ENCODE data around the gene ZMIZ1. TPM values are rescaled to one million over a fixed set of nuclear protein-coding genes. Genes with fewer than 3 reads are reported as not detected.

The ZMIZ1 gene
- total RNA-seq, 2 donors from 2014 or later, result 27.2 to 42.2 TPM

DNA sequence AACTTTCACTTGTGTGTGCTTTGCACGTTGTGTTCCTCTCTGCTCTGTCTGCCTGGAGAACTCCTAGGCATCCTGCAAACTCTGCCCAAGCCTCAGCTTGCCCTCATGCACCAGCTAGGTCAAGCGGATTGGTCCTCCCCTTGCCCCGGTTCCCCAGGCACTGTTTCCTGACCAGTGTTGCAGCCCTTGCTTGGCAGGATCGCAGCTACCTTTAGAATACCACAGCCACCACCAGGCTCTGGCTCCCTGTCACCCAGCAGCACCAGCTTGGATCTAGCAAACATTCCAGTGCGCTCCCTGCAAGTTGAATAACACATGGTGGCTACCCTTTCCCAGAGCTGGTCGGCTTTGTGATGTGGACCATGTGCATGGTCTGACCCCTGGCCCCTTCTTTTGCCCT is 19.0 kb downstream of the ZMIZ1 start:
- Histone ChIP-seq H3K36me3 (replicated peaks in 1 of 2; ENCODE audit: insufficient read depth in 1 of 2, low read depth in 2 of 2) (no peaks in the 10 kb centered on the region), H3K9me3 (no peaks in the 10 kb centered on the region), H3K4me1 (peaks cover 84% of the 10 kb centered on the region), H3K4me3 (no peak overlapping the region), H3K27me3 (no peaks in the 10 kb centered on the region), H3K27ac (peak overlapping the region; percentile 58 to 71 (median 60))
- intact Hi-C loops (cut with DNase I), result no loop called here
- DNase-seq (no peak), ATAC-seq (no peak)
- 28 to 30% methylated on average over 6 of the region's 6 CpGs for WGBS, 2 donors
- no peak for TF ChIP-seq POLR2A (IDR thresholded peaks at IDR 0.05)
- TF ChIP-seq, protein P1, sequence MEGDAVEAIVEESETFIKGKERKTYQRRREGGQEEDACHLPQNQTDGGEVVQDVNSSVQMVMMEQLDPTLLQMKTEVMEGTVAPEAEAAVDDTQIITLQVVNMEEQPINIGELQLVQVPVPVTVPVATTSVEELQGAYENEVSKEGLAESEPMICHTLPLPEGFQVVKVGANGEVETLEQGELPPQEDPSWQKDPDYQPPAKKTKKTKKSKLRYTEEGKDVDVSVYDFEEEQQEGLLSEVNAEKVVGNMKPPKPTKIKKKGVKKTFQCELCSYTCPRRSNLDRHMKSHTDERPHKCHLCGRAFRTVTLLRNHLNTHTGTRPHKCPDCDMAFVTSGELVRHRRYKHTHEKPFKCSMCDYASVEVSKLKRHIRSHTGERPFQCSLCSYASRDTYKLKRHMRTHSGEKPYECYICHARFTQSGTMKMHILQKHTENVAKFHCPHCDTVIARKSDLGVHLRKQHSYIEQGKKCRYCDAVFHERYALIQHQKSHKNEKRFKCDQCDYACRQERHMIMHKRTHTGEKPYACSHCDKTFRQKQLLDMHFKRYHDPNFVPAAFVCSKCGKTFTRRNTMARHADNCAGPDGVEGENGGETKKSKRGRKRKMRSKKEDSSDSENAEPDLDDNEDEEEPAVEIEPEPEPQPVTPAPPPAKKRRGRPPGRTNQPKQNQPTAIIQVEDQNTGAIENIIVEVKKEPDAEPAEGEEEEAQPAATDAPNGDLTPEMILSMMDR (IDR thresholded peaks at IDR 0.05), result no peak

DNA sequence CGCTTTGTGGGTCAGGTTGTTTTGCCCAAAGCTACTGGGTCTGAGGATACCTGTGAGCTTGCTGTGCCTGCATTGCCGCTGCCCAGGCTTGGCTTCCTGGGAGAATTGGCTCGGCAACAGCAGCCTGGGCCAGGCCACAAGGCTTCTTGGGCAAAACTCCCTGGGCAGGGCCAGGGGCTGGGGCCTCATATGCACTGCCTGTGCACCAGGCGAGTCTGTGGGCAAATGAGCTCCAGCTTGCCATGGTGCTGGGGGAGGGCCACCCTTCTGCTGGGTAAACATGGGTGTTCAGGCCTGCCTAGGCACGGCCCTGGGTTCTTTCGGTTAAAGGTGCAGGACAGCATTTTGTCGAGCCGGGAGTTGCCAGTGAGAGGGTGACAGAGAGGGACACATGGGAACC is 19.4 kb downstream of the ZMIZ1 start:
- intact Hi-C loops (cut with DNase I), result no loop called here
- Histone ChIP-seq H3K4me1 (peaks cover 81% of the 10 kb centered on the region), H3K4me3 (no peak overlapping the region), H3K27ac (peak overlapping the region; percentile 58 to 71 (median 60)), H3K27me3 (no peaks in the 10 kb centered on the region), H3K36me3 (replicated peaks in 1 of 2; ENCODE audit: insufficient read depth in 1 of 2, low read depth in 2 of 2) (no peaks in the 10 kb centered on the region), H3K9me3 (no peaks in the 10 kb centered on the region)
- TF ChIP-seq, protein P1 (IDR thresholded peaks at IDR 0.05), result peak in 1 of 7 experiments; percentile 5
- TF ChIP-seq POLR2A (IDR thresholded peaks at IDR 0.05), result peak in 2 of 3 donors; percentile 32
- WGBS, 2 donors, result 16 to 24% methylated on average over 5 to 8 of the region's 8 CpGs
- ATAC-seq (peak; percentile 46), DNase-seq (peak; percentile 64 to 91 (median 84))

DNA sequence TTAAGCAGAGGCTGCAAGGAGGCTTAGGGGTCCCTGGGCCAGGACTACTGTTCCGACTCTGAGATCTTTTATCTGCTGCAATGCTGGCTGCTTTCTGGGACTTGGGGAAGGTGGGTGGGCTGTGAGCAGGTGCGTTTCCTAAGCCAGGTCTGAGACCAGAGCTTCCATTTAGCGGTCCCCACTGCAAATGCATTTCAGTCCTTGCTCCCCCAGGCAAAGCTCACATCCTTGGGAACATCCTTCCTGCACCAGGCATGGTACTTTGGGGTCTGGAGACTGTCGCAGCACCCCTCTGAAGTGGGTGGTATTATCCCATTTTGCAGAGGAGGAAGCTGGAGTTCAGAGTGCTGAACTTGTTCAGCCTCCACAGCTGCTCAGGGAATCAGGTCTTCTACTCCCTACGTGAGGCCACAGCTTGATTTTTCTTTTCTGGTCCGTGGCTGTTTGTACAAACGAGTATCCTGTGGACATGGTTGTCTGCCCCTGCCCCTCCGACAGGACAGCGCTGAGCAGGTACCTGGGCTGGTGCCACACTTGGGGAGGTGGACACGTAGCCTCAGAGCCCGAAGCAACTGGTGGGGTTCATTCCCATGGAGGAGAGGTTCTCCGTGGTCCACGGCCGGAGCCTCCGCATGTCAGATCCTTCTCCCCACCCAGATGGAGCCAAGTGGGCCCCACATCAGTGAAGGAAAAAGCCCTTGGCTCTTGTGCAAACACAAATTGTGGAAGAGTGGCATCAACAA is 20.0 kb downstream of the ZMIZ1 start:
- H3K27me3 ChIP-seq, result no peaks in the 10 kb centered on the region
- DNase-seq (no peak), ATAC-seq (no peak)
- 75 to 85% methylated on average over 4 to 15 of the region's 15 CpGs for WGBS, 2 donors
- intact Hi-C loops (cut with DNase I), result no loop called here
- H3K4me1 ChIP-seq, result peaks cover 81% of the 10 kb centered on the region
- no peak for TF ChIP-seq POLR2A (IDR thresholded peaks at IDR 0.05)
- TF ChIP-seq, protein P1 (IDR thresholded peaks at IDR 0.05), result no peak
- H3K9me3 ChIP-seq, result no peaks in the 10 kb centered on the region
- H3K36me3 ChIP-seq (replicated peaks in 1 of 2; ENCODE audit: insufficient read depth in 1 of 2, low read depth in 2 of 2), result no peaks in the 10 kb centered on the region
- no peak overlapping the region for H3K4me3 ChIP-seq
- H3K27ac ChIP-seq, result peak overlapping the region; percentile 12 to 61 (median 59)

DNA sequence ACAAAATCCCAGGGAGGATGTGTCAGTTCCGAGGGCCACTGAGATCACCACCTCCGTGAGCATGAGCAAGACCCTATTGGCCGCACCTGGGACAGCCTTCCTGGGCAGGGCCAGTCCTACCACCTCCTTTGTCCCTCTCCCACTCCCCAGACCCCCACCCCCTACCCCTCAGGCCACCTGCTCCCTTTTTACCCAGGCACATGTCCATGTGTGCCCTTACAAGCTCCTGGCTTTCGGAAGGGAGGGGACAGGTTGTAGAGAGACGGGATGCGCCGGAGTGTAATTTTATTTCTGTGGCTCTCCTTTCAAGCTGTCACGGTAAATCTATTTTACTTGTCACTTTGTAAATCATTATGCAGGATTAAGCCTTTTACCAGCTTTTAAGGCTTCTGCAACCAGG is 20.9 kb downstream of the ZMIZ1 start:
- no peak overlapping the region for H3K4me3 ChIP-seq
- WGBS, 2 donors, result 85 to 90% methylated on average over 8 of the region's 8 CpGs
- H3K27ac ChIP-seq, result peak overlapping the region in 1 of 4 donors; percentile 8
- no peak for TF ChIP-seq POLR2A (IDR thresholded peaks at IDR 0.05)
- TF ChIP-seq, protein P1 (IDR thresholded peaks at IDR 0.05), result no peak
- intact Hi-C loops (cut with DNase I), result no loop called here
- no peaks in the 10 kb centered on the region for H3K9me3 ChIP-seq
- peaks cover 81% of the 10 kb centered on the region for H3K4me1 ChIP-seq
- no peaks in the 10 kb centered on the region for H3K27me3 ChIP-seq
- no peaks in the 10 kb centered on the region for H3K36me3 ChIP-seq (replicated peaks in 1 of 2; ENCODE audit: insufficient read depth in 1 of 2, low read depth in 2 of 2)
- ATAC-seq (no peak), DNase-seq (no peak)

Data from body of pancreas (tissue), 4 donors.